GM13977 (cell line): ENCODE results near the gene NTN1.

Source experiments
- DNase-seq: peaks from one replicate; pipeline ENCODE4 v3.0.0; 2012; ENCODE audit warnings: low spot score
- in situ Hi-C: fragments of 300-500 bp; cut with MboI; formaldehyde crosslinking; loops from one replicate; pipeline ENCODE4 v1.12.0; 2022; ENCODE audit warnings: low sequenced_read_pairs, low pct_unique_long_range_greater_than_20kb, mixed read lengths, inconsistent platforms; ENCODE audit not compliant: unreplicated experiment
- TF ChIP-seq, protein P1 (sequence below): IDR thresholded peaks from 2 replicates; pipeline ENCODE4 v1.5.1; 2012; ENCODE audit warnings: mild to moderate bottlenecking, control low read depth; ENCODE audit not compliant: insufficient read depth; ENCODE audit errors: extremely low read depth, missing control alignments

Gene NTN1

DNA sequence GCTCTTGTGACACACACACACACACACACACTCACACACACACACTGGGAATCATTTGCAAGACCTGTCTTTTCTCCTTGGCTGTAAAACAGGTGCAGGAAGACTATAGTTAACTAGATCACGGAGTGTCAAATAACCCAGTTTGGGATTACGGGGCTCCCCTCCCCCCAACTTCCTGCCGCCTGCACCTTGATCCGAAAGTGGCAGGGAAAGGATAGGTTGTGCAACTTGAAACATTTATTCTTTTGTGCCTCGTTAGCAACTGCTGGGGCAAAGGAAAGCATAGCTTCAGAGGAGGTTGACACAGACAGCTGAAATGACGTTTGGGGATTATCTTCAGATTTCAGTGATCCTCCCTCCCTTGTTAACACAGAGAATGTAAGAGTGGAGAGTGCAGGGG lies 149.5 kb downstream of the NTN1 start:
- no peak for DNase-seq
- in situ Hi-C loops = no loop called here
- TF ChIP-seq, protein P1, sequence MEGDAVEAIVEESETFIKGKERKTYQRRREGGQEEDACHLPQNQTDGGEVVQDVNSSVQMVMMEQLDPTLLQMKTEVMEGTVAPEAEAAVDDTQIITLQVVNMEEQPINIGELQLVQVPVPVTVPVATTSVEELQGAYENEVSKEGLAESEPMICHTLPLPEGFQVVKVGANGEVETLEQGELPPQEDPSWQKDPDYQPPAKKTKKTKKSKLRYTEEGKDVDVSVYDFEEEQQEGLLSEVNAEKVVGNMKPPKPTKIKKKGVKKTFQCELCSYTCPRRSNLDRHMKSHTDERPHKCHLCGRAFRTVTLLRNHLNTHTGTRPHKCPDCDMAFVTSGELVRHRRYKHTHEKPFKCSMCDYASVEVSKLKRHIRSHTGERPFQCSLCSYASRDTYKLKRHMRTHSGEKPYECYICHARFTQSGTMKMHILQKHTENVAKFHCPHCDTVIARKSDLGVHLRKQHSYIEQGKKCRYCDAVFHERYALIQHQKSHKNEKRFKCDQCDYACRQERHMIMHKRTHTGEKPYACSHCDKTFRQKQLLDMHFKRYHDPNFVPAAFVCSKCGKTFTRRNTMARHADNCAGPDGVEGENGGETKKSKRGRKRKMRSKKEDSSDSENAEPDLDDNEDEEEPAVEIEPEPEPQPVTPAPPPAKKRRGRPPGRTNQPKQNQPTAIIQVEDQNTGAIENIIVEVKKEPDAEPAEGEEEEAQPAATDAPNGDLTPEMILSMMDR = no peak

DNA sequence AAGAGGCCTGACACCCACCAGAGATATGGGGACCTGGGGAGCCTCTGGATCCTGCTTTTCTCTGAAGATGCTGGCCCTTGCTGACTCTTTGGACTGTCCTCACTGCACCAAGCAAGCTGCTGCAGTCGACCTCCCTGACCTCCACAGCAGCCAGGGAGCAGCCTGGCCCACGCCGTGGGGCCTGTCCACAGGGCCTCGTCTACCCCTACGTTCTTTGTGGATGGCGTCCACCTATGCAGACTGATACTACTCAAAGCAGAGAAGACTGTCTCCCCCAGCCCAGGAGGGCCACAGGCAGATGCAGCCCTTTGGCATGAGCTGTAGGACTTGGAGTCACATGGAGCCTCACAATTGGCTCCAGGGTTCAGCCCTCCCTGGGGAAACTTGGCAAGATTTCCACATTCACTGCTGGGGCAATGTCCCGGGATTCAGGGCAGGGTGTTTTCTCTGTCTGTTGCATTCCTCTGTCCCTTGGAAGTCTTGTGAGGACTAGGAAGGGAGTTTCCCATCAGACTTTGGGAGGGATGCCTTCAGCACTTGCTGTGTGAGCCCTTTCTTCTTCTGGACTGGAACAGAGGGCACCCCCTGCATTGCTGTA lies 152.2 kb downstream of the NTN1 start:
- no peak for DNase-seq
- in situ Hi-C loops = no loop called here
- TF ChIP-seq, protein P1 = no peak

DNA sequence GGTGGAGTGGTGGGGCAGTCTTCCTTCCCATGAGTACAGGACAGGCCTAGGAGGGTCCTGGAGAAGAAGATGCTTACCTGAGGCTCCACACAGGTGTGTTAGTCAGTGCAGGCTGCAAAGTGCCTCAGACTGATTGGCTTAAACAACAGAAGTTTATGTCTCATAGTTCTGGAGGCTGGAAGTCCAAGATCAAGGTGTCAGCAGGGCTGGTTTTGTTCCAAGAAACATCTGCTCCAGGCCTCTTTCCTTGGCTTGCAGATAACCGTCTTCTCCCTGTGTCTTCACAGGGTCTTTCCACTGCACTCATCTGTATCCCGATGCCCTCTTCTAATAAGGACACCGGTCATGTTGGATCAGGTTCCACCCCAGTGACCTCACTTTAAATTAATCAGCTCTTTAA lies 153.0 kb downstream of the NTN1 start:
- no peak for DNase-seq
- in situ Hi-C loops = no loop called here
- TF ChIP-seq, protein P1 = no peak

DNA sequence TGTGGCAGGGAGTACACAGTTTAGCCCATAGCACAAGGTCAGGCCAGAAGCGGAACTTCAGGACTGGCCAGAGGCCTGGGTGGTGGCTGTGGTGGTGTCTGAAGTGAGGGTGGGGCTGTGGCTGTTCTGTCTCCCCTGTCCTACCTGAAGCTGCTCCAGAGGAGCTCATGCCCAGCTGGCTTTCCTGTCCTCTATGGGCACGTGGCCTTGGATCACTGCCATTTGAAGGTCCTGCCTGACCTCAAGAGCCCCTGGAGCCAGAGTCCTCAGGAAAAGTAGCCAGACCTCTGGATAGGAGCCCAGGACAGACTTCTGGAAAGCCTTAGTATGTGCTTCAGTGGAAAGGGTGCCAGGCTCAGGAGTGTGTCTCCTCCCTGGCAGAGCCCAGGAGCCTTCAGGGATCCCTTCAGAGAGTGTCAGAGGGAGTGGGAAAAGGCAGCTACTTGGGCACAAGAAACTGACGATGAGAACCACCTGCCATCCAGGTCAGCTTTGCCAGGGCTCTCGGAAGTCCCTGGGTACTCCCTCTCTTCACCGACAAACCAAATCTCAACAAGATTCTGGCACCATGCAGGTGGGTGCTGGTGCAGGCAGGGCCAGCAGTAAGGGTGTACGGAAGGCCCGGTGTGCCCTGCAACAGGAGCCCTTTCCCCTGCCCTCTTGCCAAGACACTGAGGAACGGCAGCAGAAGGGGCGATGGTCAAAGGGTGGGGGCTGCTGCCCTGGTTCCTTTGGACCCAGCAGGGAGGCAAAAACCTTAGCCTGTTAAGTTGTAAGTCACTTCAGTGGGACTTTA lies 153.7 kb downstream of the NTN1 start:
- TF ChIP-seq, protein P1 = no peak
- no peak for DNase-seq
- in situ Hi-C loops = no loop called here

DNA sequence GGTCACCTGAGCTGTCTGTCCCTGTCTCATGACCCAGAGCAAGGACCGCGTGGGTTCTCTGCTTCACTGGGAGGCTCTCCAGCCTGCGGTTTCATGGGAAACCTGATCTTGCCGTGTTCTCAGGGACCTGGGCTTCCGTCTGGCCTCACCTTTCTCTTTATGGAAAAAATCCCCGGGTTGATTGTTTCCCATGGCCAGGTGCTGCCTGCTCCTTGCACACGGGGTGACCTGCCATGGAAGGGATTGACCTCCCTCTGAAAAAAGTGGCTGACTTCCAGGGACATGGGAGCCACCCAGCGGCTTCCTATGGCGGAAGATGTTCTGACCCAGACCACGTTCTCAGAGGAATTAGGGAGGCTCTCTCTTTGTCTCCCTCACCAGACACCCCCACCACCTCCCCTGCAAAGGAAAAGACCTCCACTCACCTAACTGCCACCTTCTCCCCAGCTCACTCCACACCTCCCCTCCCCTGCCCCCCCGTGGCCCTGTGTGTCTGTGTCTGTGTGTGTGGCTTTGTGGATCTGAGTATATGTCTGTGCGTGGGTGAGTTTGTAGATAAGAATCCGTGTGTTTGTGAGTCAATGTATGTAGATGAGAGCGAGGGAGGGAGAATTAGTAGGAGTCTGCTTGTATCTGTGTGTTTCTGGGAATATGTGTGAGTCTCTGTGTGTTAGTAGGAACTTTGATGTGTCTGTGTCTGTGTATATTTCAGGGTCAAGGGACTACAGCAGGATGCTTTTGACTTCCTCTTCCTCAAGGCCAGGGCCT lies 154.6 kb downstream of the NTN1 start:
- TF ChIP-seq, protein P1 = no peak
- DNase-seq = no peak
- in situ Hi-C loops = no loop called here

DNA sequence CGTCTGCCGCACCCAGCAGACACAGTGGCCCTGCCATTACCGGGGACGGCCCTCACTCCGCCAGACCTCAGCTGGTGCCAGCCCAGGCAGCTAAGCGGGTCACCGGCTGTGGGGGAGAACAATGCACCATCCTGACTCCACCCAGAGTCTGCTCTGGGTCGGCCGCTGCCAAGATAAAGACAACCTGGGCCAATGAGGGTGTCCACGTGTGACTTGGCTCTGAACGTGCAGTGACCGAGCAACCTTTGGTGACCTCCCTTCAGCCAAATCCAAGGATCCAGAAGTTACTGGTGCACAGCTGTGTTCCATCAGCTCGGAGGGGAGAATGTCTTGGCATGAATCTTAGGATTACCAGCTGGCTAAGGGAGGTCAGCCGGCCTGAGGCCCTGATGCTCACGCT lies 155.9 kb downstream of the NTN1 start:
- TF ChIP-seq, protein P1 = no peak
- in situ Hi-C loops = no loop called here
- DNase-seq = no peak
